ENCODE measurements around the gene FBXO11. TPM values are rescaled to one million over a fixed set of nuclear protein-coding genes. Genes with fewer than 3 reads are reported as not detected.

Gene FBXO11
- total RNA-seq, 1 experiment from 2014 or later: 64.1 TPM

DNA sequence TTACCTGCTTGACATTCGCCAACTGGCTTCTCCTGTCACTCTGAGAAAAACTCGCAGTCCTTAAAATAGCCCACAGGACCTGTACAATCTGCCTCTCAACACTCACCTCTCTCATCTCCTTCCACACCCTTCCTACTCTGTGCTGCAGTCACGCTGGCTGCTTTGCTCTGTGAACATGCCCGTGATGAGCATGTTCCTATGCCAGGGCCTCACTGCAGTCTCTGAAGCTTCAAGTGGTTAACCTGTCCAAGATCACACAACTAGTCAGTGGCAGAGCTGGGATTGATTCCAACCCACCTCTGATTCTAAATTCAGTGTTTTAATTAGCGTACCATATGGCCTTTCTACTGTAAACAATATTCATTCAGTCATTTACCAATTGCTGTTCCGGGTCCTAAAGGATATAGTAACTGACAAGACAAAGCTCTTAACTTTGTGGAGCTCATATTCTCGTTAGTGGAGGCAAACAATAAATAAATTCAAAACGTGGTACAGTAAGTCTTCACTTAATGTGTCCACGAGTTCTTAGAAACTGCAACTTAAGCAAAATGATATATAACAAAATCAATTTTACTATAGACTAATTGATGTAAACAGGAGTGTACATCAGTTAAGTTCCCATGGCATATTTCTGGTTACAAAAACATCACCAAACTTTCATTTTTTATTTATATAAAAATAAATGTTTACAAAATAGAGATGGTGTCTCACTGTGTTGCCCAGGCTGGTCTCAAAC is 38.9 kb upstream of the FBXO11 start:
- Mint-ChIP-seq H3K27me3 (ENCODE audit: insufficient read depth, unreplicated experiment) (no peaks in the 10 kb centered on the region), H3K27ac (ENCODE audit: low read depth, unreplicated experiment) (no peak overlapping the region), H3K4me3 (ENCODE audit: unreplicated experiment) (no peak overlapping the region), H3K9me3 (ENCODE audit: unreplicated experiment) (no peaks in the 10 kb centered on the region), H3K4me1 (ENCODE audit: insufficient read depth, unreplicated experiment) (no peaks in the 10 kb centered on the region), H3K36me3 (ENCODE audit: insufficient read depth, unreplicated experiment) (no peaks in the 10 kb centered on the region)
- ChIA-PET POLR2A (no interaction called here), CTCF (no interaction called here)
- no peak for DNase-seq (ENCODE audit: unreplicated experiment)
- TF ChIP-seq, protein P1, sequence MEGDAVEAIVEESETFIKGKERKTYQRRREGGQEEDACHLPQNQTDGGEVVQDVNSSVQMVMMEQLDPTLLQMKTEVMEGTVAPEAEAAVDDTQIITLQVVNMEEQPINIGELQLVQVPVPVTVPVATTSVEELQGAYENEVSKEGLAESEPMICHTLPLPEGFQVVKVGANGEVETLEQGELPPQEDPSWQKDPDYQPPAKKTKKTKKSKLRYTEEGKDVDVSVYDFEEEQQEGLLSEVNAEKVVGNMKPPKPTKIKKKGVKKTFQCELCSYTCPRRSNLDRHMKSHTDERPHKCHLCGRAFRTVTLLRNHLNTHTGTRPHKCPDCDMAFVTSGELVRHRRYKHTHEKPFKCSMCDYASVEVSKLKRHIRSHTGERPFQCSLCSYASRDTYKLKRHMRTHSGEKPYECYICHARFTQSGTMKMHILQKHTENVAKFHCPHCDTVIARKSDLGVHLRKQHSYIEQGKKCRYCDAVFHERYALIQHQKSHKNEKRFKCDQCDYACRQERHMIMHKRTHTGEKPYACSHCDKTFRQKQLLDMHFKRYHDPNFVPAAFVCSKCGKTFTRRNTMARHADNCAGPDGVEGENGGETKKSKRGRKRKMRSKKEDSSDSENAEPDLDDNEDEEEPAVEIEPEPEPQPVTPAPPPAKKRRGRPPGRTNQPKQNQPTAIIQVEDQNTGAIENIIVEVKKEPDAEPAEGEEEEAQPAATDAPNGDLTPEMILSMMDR (IDR thresholded peaks at IDR 0.05; ENCODE audit: unreplicated experiment): no peak
- intact Hi-C loops (cut with micrococcal nuclease): no loop called here
- no TSS peak for BruUV-seq (replicated peaks)

DNA sequence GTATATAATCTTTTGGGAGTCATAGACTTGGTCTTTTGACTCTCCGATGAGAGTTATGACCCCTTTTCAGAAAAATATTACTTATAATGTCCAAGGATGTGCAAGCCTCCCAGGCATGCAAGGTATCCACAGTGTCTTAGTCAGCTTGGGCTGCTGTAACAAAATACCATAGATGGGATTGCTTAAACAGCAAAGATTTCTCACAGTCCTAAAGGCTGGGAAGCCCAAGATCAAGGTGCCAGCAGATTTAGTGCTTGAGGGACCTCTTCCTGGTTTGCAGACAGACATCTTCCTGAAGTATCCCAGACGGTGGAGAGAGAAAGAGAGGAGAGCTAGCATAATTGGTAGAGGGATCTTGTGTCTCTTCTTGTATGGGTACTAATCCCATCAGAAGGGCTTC is 35.6 kb upstream of the FBXO11 start:
- no TSS peak for BruUV-seq (replicated peaks)
- ChIA-PET POLR2A (no interaction called here), CTCF (no interaction called here)
- no peaks in the 10 kb centered on the region for H3K9me3 Mint-ChIP-seq (ENCODE audit: unreplicated experiment)
- intact Hi-C loops (cut with micrococcal nuclease): no loop called here
- H3K4me3 Mint-ChIP-seq (ENCODE audit: unreplicated experiment): no peak overlapping the region
- no peaks in the 10 kb centered on the region for H3K4me1 Mint-ChIP-seq (ENCODE audit: insufficient read depth, unreplicated experiment)
- H3K27me3 Mint-ChIP-seq (ENCODE audit: insufficient read depth, unreplicated experiment): no peaks in the 10 kb centered on the region
- DNase-seq (ENCODE audit: unreplicated experiment): no peak
- TF ChIP-seq, protein P1 (IDR thresholded peaks at IDR 0.05; ENCODE audit: unreplicated experiment): no peak
- H3K36me3 Mint-ChIP-seq (ENCODE audit: insufficient read depth, unreplicated experiment): no peaks in the 10 kb centered on the region
- no peak overlapping the region for H3K27ac Mint-ChIP-seq (ENCODE audit: low read depth, unreplicated experiment)

DNA sequence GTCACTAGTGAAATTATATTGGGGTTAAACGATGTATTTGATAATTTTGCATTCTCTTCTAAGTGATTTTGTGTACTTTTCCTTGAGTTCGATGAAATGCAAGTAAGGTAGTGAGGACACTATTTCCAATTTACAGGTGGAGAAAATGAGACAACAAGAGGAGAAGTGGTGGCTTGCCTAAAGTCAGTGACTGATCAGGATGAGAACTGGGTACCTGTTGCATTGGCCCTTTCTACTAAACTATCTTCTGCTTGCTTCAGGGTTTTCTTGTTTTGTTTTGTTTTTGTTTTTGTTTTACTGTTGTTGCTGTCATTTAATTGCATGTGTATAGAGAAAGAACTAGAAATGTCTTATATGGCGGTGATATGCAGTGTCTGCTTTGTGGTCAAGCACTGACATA is 31.4 kb upstream of the FBXO11 start:
- no peak for DNase-seq (ENCODE audit: unreplicated experiment)
- TF ChIP-seq, protein P1 (IDR thresholded peaks at IDR 0.05; ENCODE audit: unreplicated experiment): no peak
- Mint-ChIP-seq H3K27ac (ENCODE audit: low read depth, unreplicated experiment) (no peak overlapping the region), H3K36me3 (ENCODE audit: insufficient read depth, unreplicated experiment) (no peaks in the 10 kb centered on the region), H3K4me3 (ENCODE audit: unreplicated experiment) (no peak overlapping the region), H3K4me1 (ENCODE audit: insufficient read depth, unreplicated experiment) (no peaks in the 10 kb centered on the region), H3K9me3 (ENCODE audit: unreplicated experiment) (no peaks in the 10 kb centered on the region), H3K27me3 (ENCODE audit: insufficient read depth, unreplicated experiment) (no peaks in the 10 kb centered on the region)
- ChIA-PET CTCF (interaction anchor here (0.6 kb wide), 1 partner anchor 318 kb away, joined by 3 read pairs; no protein-coding TSS in a partner anchor), POLR2A (no interaction called here)
- intact Hi-C loops (cut with micrococcal nuclease): no loop called here
- no TSS peak for BruUV-seq (replicated peaks)

DNA sequence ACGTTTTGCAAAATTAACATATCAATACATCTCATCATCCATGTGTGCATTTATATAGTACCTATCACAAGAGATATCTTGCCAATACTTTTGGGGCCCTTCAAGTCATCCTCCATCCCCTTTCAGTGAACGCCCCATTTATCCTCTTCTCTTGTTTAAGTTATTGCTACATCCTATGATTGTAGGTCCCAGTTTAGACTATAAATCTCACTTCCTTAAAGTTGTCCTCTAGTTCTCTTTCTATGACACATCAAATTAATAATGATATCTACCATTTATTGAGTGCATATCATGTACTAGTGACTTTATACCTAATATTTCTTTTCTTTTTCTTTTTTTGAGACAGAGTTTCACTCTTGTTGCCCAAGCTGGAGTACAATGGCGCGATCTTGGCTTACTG is 28.8 kb upstream of the FBXO11 start:
- POLR2A ChIA-PET: interaction anchor here (0.6 kb wide), 1 partner anchor 28 kb away, joined by 4 read pairs; no protein-coding TSS in a partner anchor
- H3K4me3 Mint-ChIP-seq (ENCODE audit: unreplicated experiment): no peak overlapping the region
- TF ChIP-seq, protein P1 (IDR thresholded peaks at IDR 0.05; ENCODE audit: unreplicated experiment): no peak
- CTCF ChIA-PET: interaction anchor here (0.6 kb wide), 1 partner anchor 613 kb away, joined by 4 read pairs; no protein-coding TSS in a partner anchor
- no peak overlapping the region for H3K27ac Mint-ChIP-seq (ENCODE audit: low read depth, unreplicated experiment)
- BruUV-seq (replicated peaks): no TSS peak
- intact Hi-C loops (cut with micrococcal nuclease): no loop called here
- no peaks in the 10 kb centered on the region for H3K36me3 Mint-ChIP-seq (ENCODE audit: insufficient read depth, unreplicated experiment)
- DNase-seq (ENCODE audit: unreplicated experiment): no peak
- H3K9me3 Mint-ChIP-seq (ENCODE audit: unreplicated experiment): no peaks in the 10 kb centered on the region
- H3K27me3 Mint-ChIP-seq (ENCODE audit: insufficient read depth, unreplicated experiment): no peaks in the 10 kb centered on the region
- H3K4me1 Mint-ChIP-seq (ENCODE audit: insufficient read depth, unreplicated experiment): no peaks in the 10 kb centered on the region

Measured in MCF 10A (cell line).